ENCODE data around the gene ADAMTSL2.

ADAMTSL2 gene

GRCh38 chr9:133575186-133576030 is 40.9 kb downstream of the ADAMTSL2 start:
- DNase-seq (ENCODE audit: low spot score) = no peak

GRCh38 chr9:133576031-133576874 is 41.7 kb downstream of the ADAMTSL2 start:
- DNase-seq (ENCODE audit: low spot score) = no peak

GRCh38 chr9:133576875-133577736 is 42.6 kb downstream of the ADAMTSL2 start:
- DNase-seq (ENCODE audit: low spot score) = no peak

GRCh38 chr9:133577737-133578112 is 43.2 kb downstream of the ADAMTSL2 start:
- DNase-seq (ENCODE audit: low spot score) = no peak

- no peak for DNase-seq (ENCODE audit: low spot score)
These were observed 44.3 kb downstream of the ADAMTSL2 start for GRCh38 chr9:133578524-133579441.

GRCh38 chr9:133579601-133580418 is 45.3 kb downstream of the ADAMTSL2 start:
- no peak for DNase-seq (ENCODE audit: low spot score)

- DNase-seq (ENCODE audit: low spot score) = no peak
These were observed 45.9 kb downstream of the ADAMTSL2 start for GRCh38 chr9:133580419-133580738.

DNA sequence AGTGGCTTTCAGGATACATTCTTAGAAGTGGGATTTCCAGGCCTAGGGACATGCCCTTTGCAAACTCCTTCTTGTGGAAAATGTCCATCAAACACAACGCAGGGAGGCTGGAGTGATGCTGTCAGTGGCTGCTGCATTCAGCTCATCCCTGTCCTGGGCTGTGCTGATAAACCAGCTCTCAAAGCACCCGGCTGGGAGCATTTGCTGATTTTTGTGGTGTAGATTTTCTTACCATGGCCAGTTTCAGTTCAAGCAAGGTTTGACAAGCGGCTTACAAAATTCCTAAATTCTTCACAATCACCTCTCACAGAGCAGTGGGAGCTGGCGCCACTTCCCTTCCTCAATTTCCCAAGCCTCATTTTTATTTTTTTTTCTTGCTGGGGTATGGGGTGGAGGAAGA is 46.5 kb downstream of the ADAMTSL2 start:
- DNase-seq (ENCODE audit: low spot score) = no peak

DNA sequence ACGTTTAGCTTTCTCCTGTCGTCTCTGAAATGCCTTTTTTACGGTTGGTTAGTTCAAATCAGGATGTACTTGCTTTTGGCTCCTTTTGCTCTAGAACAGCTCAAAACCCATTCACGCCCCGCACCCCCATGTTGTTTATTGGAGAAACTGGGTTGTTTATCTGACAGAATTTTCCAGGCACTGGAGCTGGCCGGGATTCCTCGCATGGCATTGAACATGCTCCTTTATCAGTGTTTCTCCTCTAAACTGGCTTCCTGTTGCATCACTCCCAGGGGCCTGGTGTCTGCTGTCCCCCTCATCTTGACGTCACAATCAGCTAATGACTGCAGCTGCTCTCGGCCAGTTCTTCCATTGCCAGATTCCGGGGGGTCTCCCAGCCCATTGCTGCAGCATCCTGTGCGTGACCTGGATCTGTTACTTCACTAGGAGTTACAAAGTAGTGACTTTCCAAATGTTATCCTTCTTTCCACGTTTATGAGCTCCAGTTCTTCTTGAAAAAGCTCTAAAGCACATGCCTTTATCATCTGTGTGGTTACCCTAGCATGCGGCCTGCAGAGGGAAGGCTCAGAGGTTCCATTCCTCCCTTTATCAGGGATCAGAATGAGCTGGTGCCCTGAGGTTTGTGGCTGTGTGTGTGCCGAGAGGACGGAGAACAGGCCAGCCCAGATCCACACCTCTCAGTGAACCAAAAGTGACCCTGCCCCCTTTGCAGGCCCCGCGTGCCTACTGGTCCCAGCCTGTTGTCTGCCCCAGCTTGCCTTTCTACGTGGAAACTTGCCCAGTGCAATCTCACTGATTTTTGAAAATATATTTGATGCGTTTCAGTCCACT is 47.2 kb downstream of the ADAMTSL2 start:
- DNase-seq (ENCODE audit: low spot score) = no peak

- no peak for DNase-seq (ENCODE audit: low spot score)
These were observed 48.1 kb downstream of the ADAMTSL2 start for GRCh38 chr9:133582501-133583045.

- no peak for DNase-seq (ENCODE audit: low spot score)
These were observed 48.6 kb downstream of the ADAMTSL2 start for GRCh38 chr9:133583111-133583510.

DNA sequence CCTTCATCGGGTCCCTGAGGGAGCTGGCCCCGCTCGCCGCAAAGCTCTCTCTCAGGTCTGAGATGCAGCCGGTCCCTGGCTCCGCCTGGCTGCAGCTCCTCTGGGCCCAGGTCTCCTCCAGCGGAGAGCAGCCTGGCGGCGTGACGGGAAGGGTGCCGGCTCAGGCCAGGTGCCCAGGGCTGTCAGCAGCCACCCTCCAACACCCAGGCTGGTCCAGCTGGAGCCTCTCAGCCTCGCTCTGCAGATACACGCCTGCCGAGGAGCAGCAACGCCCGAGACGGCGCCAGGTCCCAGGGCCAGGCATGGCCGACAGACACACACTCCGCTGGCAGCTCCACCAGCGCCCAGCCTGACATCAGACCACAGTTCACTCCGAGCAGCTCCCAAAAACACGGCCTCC is 49.1 kb downstream of the ADAMTSL2 start:
- no peak for DNase-seq (ENCODE audit: low spot score)

DNA sequence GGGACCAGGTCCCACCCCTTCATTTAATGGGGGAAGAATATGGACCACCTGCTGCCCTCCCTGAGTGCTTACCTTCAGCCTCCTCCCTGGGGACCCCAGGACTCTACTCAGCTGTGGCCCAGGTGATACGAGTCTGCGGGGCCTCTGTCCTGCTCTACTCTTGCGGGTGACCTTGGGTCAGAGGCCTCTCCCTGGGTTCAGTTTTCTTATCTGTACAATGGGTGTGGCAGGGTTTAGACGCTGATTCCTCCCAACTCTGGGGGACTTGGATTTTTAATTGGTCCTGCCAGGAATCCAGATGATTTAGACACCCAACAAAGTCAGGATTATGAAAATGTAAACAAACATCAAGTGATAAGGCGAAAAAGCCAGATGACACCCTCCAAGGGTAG is 49.7 kb downstream of the ADAMTSL2 start:
- DNase-seq (ENCODE audit: low spot score) = no peak

GRCh38 chr9:133584559-133585476 is 50.3 kb downstream of the ADAMTSL2 start:
- DNase-seq (ENCODE audit: low spot score) = no peak

DNA sequence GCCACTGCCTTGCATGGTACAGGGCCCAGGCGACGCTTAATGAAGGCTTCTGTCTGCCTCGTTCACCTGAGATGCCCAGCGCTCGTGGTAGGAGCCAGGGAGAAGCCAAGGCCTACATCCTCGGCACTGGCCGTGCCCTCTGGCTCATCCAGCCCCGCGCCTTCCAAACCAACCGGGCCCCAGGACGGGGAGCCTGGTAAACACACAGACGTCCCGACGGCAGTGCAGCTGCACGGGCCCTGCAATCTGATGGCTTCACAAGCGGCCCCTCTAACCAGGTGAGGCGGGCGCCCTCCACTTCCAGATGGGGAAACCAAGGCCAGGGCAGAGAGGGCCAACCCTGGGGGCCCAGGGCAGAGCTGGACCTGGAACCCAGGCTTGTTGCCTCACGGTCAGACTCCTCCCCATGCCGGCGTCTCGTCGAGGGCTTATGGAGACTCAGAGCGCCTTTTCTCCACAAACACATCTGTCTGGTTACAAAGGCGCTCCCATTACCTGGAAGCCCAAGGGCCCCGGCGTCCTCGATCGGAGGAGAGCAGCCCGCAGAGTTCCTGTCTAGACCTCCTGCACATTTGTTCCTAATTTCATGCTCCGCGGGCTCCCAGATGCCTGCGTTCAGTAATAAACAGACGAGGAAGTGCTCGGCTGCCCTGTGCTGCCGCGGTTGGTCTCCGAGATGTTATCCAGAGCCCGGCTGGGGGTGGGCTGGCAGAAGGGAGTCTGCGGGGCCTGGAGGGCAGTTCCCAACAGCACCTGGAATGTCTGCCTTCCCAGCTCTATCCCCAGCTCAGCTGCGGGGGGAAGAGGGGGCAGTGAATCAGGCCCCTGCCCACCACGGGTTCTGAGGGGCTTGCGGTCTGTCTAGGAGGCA is 51.2 kb downstream of the ADAMTSL2 start:
- DNase-seq (ENCODE audit: low spot score) = no peak

GRCh38 chr9:133587051-133587450 is 52.5 kb downstream of the ADAMTSL2 start:
- no peak for DNase-seq (ENCODE audit: low spot score)

- no peak for DNase-seq (ENCODE audit: low spot score)
These were observed 53.0 kb downstream of the ADAMTSL2 start for GRCh38 chr9:133587466-133587865.
